Right atrium auricular region (tissue), 2 donors: Measurements from ENCODE around the gene RTP3. TPM values are rescaled to one million over a fixed set of nuclear protein-coding genes. Genes with fewer than 3 reads are reported as not detected.

ENCODE experiments used
- DNase-seq: peaks from one replicate; pipeline ENCODE4 v3.0.0-alpha.2; 2019; ENCODE audit warnings: low spot score
- H3K27ac ChIP-seq, 2 donors: fragments of 200-600 bp; sonication (generic); 1 replicate in 1 of 2; 2 replicates in 1 of 2; pipeline ENCODE4 v1.5.1; 2016 to 2019
- H3K27me3 ChIP-seq, 2 donors: fragments of 200-600 bp; sonication (generic); one replicate each; pipeline versions ENCODE4 v1.5.1 to v1.6.0; 2017 to 2019
- H3K36me3 ChIP-seq: fragments of 200-600 bp; sonication (generic); one replicate; pipeline ENCODE4 v1.5.1; 2016
- H3K4me1 ChIP-seq, 2 donors: fragments of 200-600 bp; sonication (generic); one replicate each; pipeline versions ENCODE4 v1.5.1 to v1.6.0; 2017 to 2019
- H3K4me3 ChIP-seq, 2 donors: fragments of 200-600 bp; sonication (generic); 1 replicate in 1 of 2; 2 replicates in 1 of 2; pipeline ENCODE4 v1.5.1; 2017 to 2019; ENCODE audit warnings: mild to moderate bottlenecking in 1 of 2, moderate library complexity in 1 of 2
- H3K9me3 ChIP-seq, 2 donors: fragments of 200-600 bp; sonication (generic); one replicate each; pipeline ENCODE4 v1.5.1; 2019
- CTCF ChIP-seq, 2 donors: fragments of 200-600 bp; sonication (generic); IDR thresholded peaks; one replicate each; pipeline ENCODE4 v1.5.1; 2019; ENCODE audit warnings: antibody characterized with exemption in 2 of 2
- total RNA-seq, 2 donors: library from RNA; depleted of rRNA; stranded (reverse); fragments of >200 nt; gene quantifications; one replicate each; pipeline ENCODE4 v1.1.0, GENCODE V29; 2016

Gene RTP3
- total RNA-seq, 2 donors from 2014 or later: not detected

DNA sequence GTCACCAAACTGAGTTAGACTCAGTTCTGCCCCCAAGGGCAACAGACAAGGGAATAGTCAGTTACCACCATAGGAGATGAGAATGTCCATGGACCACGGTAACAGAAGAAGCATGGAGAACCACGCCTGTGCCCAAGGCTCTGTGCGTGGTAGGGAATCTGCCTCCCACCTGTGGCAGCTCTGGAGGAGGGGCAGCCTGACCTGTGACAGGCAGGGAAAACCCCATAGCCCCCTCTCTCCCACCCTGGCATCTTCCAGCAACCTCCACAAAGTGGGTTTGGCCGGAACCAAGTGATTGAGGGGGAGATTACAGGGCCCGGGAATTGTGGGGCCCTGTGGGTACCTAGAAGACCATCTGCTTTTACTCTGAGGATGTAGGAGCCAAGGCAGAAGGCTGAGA is 18.8 kb upstream of the RTP3 start:
- DNase-seq: no peak
- no peaks in the 10 kb centered on the region for H3K27me3 ChIP-seq
- no peak overlapping the region for H3K4me3 ChIP-seq
- peaks cover 0 to 11% of the 10 kb centered on the region in 2 donors for H3K9me3 ChIP-seq
- no peaks in the 10 kb centered on the region for H3K36me3 ChIP-seq
- no peak overlapping the region for H3K27ac ChIP-seq
- TF ChIP-seq CTCF (IDR thresholded peaks at IDR 0.05): no peak
- no peaks in the 10 kb centered on the region for H3K4me1 ChIP-seq

GRCh38 chr3:46479696-46480095 is 18.1 kb upstream of the RTP3 start:
- Histone ChIP-seq H3K4me3 (no peak overlapping the region), H3K27me3 (no peaks in the 10 kb centered on the region), H3K27ac (no peak overlapping the region), H3K36me3 (no peaks in the 10 kb centered on the region), H3K4me1 (no peaks in the 10 kb centered on the region), H3K9me3 (peaks cover 0 to 4% of the 10 kb centered on the region in 2 donors)
- DNase-seq: no peak
- TF ChIP-seq CTCF (IDR thresholded peaks at IDR 0.05): no peak

GRCh38 chr3:46480491-46481195 is 17.1 kb upstream of the RTP3 start:
- Histone ChIP-seq H3K27ac (no peak overlapping the region), H3K36me3 (no peaks in the 10 kb centered on the region), H3K4me3 (no peak overlapping the region), H3K9me3 (no peaks in the 10 kb centered on the region), H3K27me3 (no peaks in the 10 kb centered on the region), H3K4me1 (no peaks in the 10 kb centered on the region)
- TF ChIP-seq CTCF (IDR thresholded peaks at IDR 0.05): no peak
- DNase-seq: no peak

- Histone ChIP-seq H3K36me3 (no peaks in the 10 kb centered on the region), H3K4me3 (no peak overlapping the region), H3K27me3 (no peaks in the 10 kb centered on the region), H3K4me1 (no peaks in the 10 kb centered on the region), H3K27ac (no peak overlapping the region), H3K9me3 (no peaks in the 10 kb centered on the region)
- no peak for DNase-seq
- no peak for TF ChIP-seq CTCF (IDR thresholded peaks at IDR 0.05)
Measured at GRCh38 chr3:46481636-46482035, 16.1 kb upstream of the RTP3 start.

GRCh38 chr3:46482632-46483350 is 15.0 kb upstream of the RTP3 start:
- H3K36me3 ChIP-seq: no peaks in the 10 kb centered on the region
- no peaks in the 10 kb centered on the region for H3K9me3 ChIP-seq
- TF ChIP-seq CTCF (IDR thresholded peaks at IDR 0.05): no peak

More at GRCh38 chr3:46482632-46483350, 15.0 kb upstream of the RTP3 start:
- Histone ChIP-seq H3K4me1 (no peaks in the 10 kb centered on the region), H3K27me3 (no peaks in the 10 kb centered on the region), H3K4me3 (no peak overlapping the region), H3K27ac (no peak overlapping the region)
- no peak for DNase-seq
